Body of pancreas (tissue), 4 donors: ENCODE data around the gene RPH3AL.

Source experiments
- POLR2A ChIP-seq, 3 donors: fragments of 450-650 bp; IDR thresholded peaks; one replicate each; pipeline ENCODE4 v1.6.1; 2016; ENCODE audit warnings: antibody characterized with exemption in 3 of 3, mild to moderate bottlenecking in 2 of 3
- TF ChIP-seq, protein P1 (sequence below), 7 experiments: fragments of 450-650 bp in 4 of 7; fragments of 200-600 bp in 3 of 7; sonication (generic) in 3 of 7; IDR thresholded peaks; one replicate each; pipeline ENCODE4 v1.5.1; 2016 to 2019; ENCODE audit warnings: antibody characterized with exemption in 7 of 7

DNA sequence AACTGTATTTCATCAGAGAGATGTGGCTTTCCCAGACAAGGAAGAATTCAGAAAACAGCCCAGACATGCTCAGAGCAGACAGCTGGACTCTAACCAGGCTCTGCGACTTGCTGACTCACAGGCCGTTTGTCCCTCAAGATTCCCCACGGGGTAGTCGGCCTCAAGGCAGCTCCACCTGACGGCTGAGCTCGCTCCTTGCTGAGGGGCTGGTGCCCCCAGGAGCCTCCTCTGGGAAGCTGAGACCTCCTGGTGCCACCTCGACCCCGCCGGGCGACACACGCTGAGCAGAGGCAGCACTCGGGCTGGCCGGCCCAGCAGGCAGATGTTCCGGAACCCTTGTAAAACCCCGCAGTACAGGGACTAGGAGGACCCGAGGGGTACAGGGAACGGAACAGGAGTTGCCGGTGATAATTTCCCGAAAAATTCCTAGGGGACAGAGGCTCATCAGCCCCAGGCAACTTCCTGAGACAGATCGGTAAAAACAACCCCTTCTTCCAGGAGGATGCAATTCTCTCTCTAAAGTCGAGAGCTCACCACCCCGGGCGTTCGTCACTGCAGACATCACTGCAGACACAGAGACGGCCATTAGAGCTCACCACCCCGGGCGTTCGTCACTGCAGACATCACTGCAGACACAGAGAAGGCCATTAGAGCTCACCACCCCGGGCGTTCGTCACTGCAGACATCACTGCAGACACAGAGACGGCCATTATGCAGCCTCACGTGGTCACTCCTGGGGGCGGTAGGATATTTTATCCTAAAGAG is 19.9 kb downstream of the RPH3AL start:
- TF ChIP-seq, protein P1, sequence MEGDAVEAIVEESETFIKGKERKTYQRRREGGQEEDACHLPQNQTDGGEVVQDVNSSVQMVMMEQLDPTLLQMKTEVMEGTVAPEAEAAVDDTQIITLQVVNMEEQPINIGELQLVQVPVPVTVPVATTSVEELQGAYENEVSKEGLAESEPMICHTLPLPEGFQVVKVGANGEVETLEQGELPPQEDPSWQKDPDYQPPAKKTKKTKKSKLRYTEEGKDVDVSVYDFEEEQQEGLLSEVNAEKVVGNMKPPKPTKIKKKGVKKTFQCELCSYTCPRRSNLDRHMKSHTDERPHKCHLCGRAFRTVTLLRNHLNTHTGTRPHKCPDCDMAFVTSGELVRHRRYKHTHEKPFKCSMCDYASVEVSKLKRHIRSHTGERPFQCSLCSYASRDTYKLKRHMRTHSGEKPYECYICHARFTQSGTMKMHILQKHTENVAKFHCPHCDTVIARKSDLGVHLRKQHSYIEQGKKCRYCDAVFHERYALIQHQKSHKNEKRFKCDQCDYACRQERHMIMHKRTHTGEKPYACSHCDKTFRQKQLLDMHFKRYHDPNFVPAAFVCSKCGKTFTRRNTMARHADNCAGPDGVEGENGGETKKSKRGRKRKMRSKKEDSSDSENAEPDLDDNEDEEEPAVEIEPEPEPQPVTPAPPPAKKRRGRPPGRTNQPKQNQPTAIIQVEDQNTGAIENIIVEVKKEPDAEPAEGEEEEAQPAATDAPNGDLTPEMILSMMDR (IDR thresholded peaks at IDR 0.05) = no peak
- no peak for TF ChIP-seq POLR2A (IDR thresholded peaks at IDR 0.05)
